ENCODE data around the gene IFNK. TPM values are rescaled to one million over a fixed set of nuclear protein-coding genes. Genes with fewer than 3 reads are reported as not detected.

The IFNK gene
- polyA plus RNA-seq, 1 of the 3 experiments (the other 2 are of a cell fraction), result not detected

DNA sequence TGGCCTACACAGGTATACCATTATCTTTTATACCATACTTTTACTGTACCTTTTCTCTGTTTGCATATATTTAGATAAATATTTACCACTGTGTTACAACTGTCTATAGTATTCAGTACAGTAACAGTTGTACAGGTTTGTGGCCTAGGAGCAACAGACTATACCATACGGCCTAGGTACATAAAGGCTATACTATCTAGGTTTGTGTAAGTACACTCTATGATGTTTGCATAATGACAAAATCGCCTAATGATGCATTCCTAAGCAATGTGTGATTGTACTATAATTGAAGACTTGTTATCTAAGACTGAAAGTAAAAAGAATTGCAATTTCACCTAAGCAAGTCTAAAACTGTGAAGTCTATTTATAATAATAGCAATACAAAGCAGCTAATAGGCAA, 45.3 kb downstream of the IFNK start (continued):
- TF ChIP-seq, protein P1, sequence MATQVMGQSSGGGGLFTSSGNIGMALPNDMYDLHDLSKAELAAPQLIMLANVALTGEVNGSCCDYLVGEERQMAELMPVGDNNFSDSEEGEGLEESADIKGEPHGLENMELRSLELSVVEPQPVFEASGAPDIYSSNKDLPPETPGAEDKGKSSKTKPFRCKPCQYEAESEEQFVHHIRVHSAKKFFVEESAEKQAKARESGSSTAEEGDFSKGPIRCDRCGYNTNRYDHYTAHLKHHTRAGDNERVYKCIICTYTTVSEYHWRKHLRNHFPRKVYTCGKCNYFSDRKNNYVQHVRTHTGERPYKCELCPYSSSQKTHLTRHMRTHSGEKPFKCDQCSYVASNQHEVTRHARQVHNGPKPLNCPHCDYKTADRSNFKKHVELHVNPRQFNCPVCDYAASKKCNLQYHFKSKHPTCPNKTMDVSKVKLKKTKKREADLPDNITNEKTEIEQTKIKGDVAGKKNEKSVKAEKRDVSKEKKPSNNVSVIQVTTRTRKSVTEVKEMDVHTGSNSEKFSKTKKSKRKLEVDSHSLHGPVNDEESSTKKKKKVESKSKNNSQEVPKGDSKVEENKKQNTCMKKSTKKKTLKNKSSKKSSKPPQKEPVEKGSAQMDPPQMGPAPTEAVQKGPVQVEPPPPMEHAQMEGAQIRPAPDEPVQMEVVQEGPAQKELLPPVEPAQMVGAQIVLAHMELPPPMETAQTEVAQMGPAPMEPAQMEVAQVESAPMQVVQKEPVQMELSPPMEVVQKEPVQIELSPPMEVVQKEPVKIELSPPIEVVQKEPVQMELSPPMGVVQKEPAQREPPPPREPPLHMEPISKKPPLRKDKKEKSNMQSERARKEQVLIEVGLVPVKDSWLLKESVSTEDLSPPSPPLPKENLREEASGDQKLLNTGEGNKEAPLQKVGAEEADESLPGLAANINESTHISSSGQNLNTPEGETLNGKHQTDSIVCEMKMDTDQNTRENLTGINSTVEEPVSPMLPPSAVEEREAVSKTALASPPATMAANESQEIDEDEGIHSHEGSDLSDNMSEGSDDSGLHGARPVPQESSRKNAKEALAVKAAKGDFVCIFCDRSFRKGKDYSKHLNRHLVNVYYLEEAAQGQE (IDR thresholded peaks at IDR 0.05; ENCODE audit: low read depth, low read length), result no peak
- TF ChIP-seq, protein P2, sequence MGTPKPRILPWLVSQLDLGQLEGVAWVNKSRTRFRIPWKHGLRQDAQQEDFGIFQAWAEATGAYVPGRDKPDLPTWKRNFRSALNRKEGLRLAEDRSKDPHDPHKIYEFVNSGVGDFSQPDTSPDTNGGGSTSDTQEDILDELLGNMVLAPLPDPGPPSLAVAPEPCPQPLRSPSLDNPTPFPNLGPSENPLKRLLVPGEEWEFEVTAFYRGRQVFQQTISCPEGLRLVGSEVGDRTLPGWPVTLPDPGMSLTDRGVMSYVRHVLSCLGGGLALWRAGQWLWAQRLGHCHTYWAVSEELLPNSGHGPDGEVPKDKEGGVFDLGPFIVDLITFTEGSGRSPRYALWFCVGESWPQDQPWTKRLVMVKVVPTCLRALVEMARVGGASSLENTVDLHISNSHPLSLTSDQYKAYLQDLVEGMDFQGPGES (IDR thresholded peaks at IDR 0.05; ENCODE audit: low read depth, low read length), result no peak
- no peak for TF ChIP-seq MEF2A (IDR thresholded peaks at IDR 0.05; ENCODE audit: borderline replicate concordance, low read depth)
- no peak for TF ChIP-seq RFX5 (IDR thresholded peaks at IDR 0.05; ENCODE audit: low read length)
- TF ChIP-seq, protein P3, sequence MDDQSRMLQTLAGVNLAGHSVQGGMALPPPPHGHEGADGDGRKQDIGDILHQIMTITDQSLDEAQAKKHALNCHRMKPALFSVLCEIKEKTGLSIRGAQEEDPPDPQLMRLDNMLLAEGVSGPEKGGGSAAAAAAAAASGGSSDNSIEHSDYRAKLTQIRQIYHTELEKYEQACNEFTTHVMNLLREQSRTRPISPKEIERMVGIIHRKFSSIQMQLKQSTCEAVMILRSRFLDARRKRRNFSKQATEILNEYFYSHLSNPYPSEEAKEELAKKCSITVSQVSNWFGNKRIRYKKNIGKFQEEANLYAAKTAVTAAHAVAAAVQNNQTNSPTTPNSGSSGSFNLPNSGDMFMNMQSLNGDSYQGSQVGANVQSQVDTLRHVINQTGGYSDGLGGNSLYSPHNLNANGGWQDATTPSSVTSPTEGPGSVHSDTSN (IDR thresholded peaks at IDR 0.05), result no peak

DNA sequence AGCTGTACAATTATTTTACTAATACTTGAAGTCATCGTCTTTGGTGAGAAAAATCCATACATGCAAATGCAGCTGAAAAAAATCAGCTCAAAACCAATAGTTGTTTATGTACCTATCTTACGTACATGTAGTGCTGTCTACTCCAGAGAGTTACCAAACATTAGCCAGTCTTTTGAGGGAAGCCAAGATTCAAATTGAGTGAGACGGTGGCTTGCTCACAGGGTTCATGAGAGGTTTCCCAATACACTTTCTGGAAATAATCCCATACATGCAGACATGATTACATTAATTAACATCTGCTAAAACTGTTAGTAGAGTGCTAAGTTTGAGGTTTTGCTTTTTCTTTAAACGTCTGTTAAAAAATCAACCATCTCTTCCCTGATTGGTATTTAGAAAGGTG, 46.9 kb downstream of the IFNK start:
- H3K36me3 ChIP-seq (replicated peaks in 1 of 2; ENCODE audit: control insufficient read depth in 1 of 2, insufficient read depth in 2 of 2, low read length in 1 of 2), result peaks cover 3 to 11% of the 10 kb centered on the region in 2 experiments
- H2AFZ ChIP-seq (ENCODE audit: low read depth), result no peak overlapping the region
- H3K27ac ChIP-seq (ENCODE audit: low read depth in 2 of 2, low read length in 1 of 2), result no peak overlapping the region
- H3K4me2 ChIP-seq, result no peak overlapping the region
- ChIA-PET CTCF (interaction anchor here (1.4 kb wide), 1 partner anchor 23 kb away, joined by 3 read pairs; no protein-coding TSS in a partner anchor), POLR2A (no interaction called here)
- no peak overlapping the region for H3K9ac ChIP-seq
- peaks cover 4 to 14% of the 10 kb centered on the region in 2 experiments; a peak in 3 of 4 replicates for H3K4me1 ChIP-seq (ENCODE audit: control insufficient read depth in 1 of 2, insufficient read depth in 2 of 2, low read depth in 1 of 2, low read length in 1 of 2)
- no peaks in the 10 kb centered on the region for H3K27me3 ChIP-seq (ENCODE audit: insufficient read depth)
- H3K9me2 ChIP-seq, result no peaks in the 10 kb centered on the region
- H3F3A ChIP-seq (replicated peaks; ENCODE audit: insufficient read depth), result no peaks in the 10 kb centered on the region
- WGBS (ENCODE audit: low lambda C conversion rate), result 94% methylated on average over 4 of the region's 4 CpGs
- DNase-seq, result no peak
- no peaks in the 10 kb centered on the region for H4K20me1 ChIP-seq (ENCODE audit: insufficient read depth)
- no peaks in the 10 kb centered on the region for H3K9me3 ChIP-seq
- no peak overlapping the region for H3K4me3 ChIP-seq (ENCODE audit: low read depth in 2 of 2, low read length in 1 of 2)
- peaks cover 42% of the 10 kb centered on the region for H3K79me2 ChIP-seq (ENCODE audit: insufficient read depth)
- no peak for TF ChIP-seq GABPA (IDR thresholded peaks at IDR 0.05; ENCODE audit: low read depth)
- TF ChIP-seq, protein P4, sequence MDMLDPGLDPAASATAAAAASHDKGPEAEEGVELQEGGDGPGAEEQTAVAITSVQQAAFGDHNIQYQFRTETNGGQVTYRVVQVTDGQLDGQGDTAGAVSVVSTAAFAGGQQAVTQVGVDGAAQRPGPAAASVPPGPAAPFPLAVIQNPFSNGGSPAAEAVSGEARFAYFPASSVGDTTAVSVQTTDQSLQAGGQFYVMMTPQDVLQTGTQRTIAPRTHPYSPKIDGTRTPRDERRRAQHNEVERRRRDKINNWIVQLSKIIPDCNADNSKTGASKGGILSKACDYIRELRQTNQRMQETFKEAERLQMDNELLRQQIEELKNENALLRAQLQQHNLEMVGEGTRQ (IDR thresholded peaks at IDR 0.05; ENCODE audit: borderline replicate concordance, low read depth, low read length), result no peak
- TF ChIP-seq TCF12 (IDR thresholded peaks at IDR 0.05), result no peak
- no peak for TF ChIP-seq EZH2phosphoT487 (IDR thresholded peaks at IDR 0.05; ENCODE audit: borderline replicate concordance, low read depth)
- TF ChIP-seq, protein P5, sequence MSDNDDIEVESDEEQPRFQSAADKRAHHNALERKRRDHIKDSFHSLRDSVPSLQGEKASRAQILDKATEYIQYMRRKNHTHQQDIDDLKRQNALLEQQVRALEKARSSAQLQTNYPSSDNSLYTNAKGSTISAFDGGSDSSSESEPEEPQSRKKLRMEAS (IDR thresholded peaks at IDR 0.05; ENCODE audit: low read depth), result no peak
- TF ChIP-seq, protein P6, sequence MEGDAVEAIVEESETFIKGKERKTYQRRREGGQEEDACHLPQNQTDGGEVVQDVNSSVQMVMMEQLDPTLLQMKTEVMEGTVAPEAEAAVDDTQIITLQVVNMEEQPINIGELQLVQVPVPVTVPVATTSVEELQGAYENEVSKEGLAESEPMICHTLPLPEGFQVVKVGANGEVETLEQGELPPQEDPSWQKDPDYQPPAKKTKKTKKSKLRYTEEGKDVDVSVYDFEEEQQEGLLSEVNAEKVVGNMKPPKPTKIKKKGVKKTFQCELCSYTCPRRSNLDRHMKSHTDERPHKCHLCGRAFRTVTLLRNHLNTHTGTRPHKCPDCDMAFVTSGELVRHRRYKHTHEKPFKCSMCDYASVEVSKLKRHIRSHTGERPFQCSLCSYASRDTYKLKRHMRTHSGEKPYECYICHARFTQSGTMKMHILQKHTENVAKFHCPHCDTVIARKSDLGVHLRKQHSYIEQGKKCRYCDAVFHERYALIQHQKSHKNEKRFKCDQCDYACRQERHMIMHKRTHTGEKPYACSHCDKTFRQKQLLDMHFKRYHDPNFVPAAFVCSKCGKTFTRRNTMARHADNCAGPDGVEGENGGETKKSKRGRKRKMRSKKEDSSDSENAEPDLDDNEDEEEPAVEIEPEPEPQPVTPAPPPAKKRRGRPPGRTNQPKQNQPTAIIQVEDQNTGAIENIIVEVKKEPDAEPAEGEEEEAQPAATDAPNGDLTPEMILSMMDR (IDR thresholded peaks at IDR 0.05), result no peak
- TF ChIP-seq GATA2 (CRISPR knock-in tag; IDR thresholded peaks at IDR 0.05), result no peak
- TF ChIP-seq NRF1 (IDR thresholded peaks at IDR 0.05; ENCODE audit: low read depth, low read length), result no peak
- TF ChIP-seq YY1 (IDR thresholded peaks at IDR 0.05; ENCODE audit: low read depth), result no peak
- no peak for TF ChIP-seq FOSL2 (IDR thresholded peaks at IDR 0.05; ENCODE audit: borderline replicate concordance, low read depth)
- TF ChIP-seq FOXJ3 (CRISPR knock-in tag; IDR thresholded peaks at IDR 0.05), result no peak
- no peak for TF ChIP-seq MEF2A (IDR thresholded peaks at IDR 0.05; ENCODE audit: borderline replicate concordance, low read depth)
- TF ChIP-seq JUND (IDR thresholded peaks at IDR 0.05), result no peak
- no peak for TF ChIP-seq CHD2 (IDR thresholded peaks at IDR 0.05; ENCODE audit: low read length, partially characterized antibody)
- no peak for TF ChIP-seq SMC3 (IDR thresholded peaks at IDR 0.05; ENCODE audit: low read depth, low read length)
- TF ChIP-seq TEAD4 (IDR thresholded peaks at IDR 0.05; ENCODE audit: borderline replicate concordance, insufficient read depth), result no peak
- TF ChIP-seq, protein P2 (IDR thresholded peaks at IDR 0.05; ENCODE audit: low read depth, low read length), result no peak
- no peak for TF ChIP-seq MXI1 (IDR thresholded peaks at IDR 0.05; ENCODE audit: low read depth, low read length)
